GM23338 (cell line): ENCODE results near the gene SEMA4D. TPM values are rescaled to one million over a fixed set of nuclear protein-coding genes. Genes with fewer than 3 reads are reported as not detected.

Source experiments
- ATAC-seq: fragments of 200-7000 bp; cut with Tn5 transposase; 3 replicates; pipeline ENCODE4 v1.9.1; 2020
- DNase-seq: peaks from one replicate; pipeline ENCODE4 v3.0.0-alpha.2; 2015; ENCODE audit warnings: low spot score
- H2AFZ ChIP-seq: fragments of 200-600 bp; sonication (generic); 2 replicates; pipeline ENCODE4 v1.8.0; 2016; ENCODE audit warnings: antibody characterized with exemption, mild to moderate bottlenecking, moderate library complexity
- H3F3A ChIP-seq: fragments of 200-600 bp; sonication (generic); replicated peaks from 2 replicates; pipeline ENCODE4 v1.8.0; 2017; ENCODE audit warnings: antibody characterized with exemption, mixed run types, low read depth
- H3K27ac ChIP-seq: fragments of 200-600 bp; sonication (generic); 2 replicates; pipeline ENCODE4 v1.6.1; 2016; ENCODE audit warnings: low read depth
- H3K27me3 ChIP-seq: fragments of 200-600 bp; sonication (generic); 2 replicates; pipeline ENCODE4 v1.8.0; 2016; ENCODE audit warnings: mild to moderate bottlenecking, mixed run types, moderate library complexity; ENCODE audit not compliant: insufficient read depth
- H3K36me3 ChIP-seq: fragments of 200-600 bp; sonication (generic); 2 replicates; pipeline ENCODE4 v1.8.0; 2016; ENCODE audit warnings: mild to moderate bottlenecking; ENCODE audit not compliant: insufficient read depth
- H3K4me1 ChIP-seq: fragments of 200-600 bp; sonication (generic); 2 replicates; pipeline ENCODE4 v1.8.0; 2016; ENCODE audit warnings: mild to moderate bottlenecking, moderate library complexity; ENCODE audit not compliant: insufficient read depth
- H3K4me2 ChIP-seq: fragments of 200-600 bp; sonication (generic); 2 replicates; pipeline ENCODE4 v1.7.1; 2017; ENCODE audit warnings: mixed run types
- H3K4me3 ChIP-seq: fragments of 200-600 bp; sonication (generic); 2 replicates; pipeline ENCODE4 v1.6.1; 2016; ENCODE audit warnings: mixed run types
- H3K79me2 ChIP-seq: fragments of 200-600 bp; sonication (generic); replicated peaks from 2 replicates; pipeline ENCODE4 v1.8.0; 2017; ENCODE audit warnings: mild to moderate bottlenecking; ENCODE audit not compliant: insufficient read depth
- H3K9me2 ChIP-seq: fragments of 200-600 bp; sonication (generic); 2 replicates; pipeline ENCODE4 v1.8.0; 2017; ENCODE audit not compliant: insufficient read depth
- H4K20me1 ChIP-seq: fragments of 200-600 bp; sonication (generic); replicated peaks from 2 replicates; pipeline ENCODE4 v1.8.0; 2017; ENCODE audit warnings: mild to moderate bottlenecking; ENCODE audit not compliant: insufficient read depth
- H3K27ac Mint-ChIP-seq: 2 replicates; pipeline ENCODE4 v1.8.0; 2020; ENCODE audit warnings: inconsistent platforms, mild to moderate bottlenecking, moderate library complexity, mixed read lengths
- H3K27me3 Mint-ChIP-seq: 3 replicates; pipeline ENCODE4 v1.8.0; 2022; ENCODE audit warnings: low read depth, mild to moderate bottlenecking, moderate library complexity, mixed read lengths, inconsistent platforms; ENCODE audit not compliant: insufficient read depth, poor library complexity
- H3K36me3 Mint-ChIP-seq: 3 replicates; pipeline ENCODE4 v1.8.0; 2021; ENCODE audit warnings: low read depth, mild to moderate bottlenecking, inconsistent platforms, moderate library complexity, mixed read lengths
- H3K4me1 Mint-ChIP-seq: 3 replicates; pipeline ENCODE4 v1.8.0; 2020; ENCODE audit warnings: mild to moderate bottlenecking, inconsistent platforms, mixed read lengths
- H3K4me3 Mint-ChIP-seq: 3 replicates; pipeline ENCODE4 v1.8.0; 2021; ENCODE audit warnings: moderate library complexity, mild to moderate bottlenecking, inconsistent platforms, mixed read lengths
- H3K9me3 Mint-ChIP-seq: 3 replicates; pipeline ENCODE4 v1.8.0; 2020; ENCODE audit warnings: moderate library complexity, mild to moderate bottlenecking, inconsistent platforms, mixed read lengths
- CREB1 ChIP-seq: fragments of 250-450 bp; sonication (Bioruptor Pico); IDR thresholded peaks from 2 replicates; pipeline ENCODE4 v1.5.0; 2020; ENCODE audit warnings: low read depth, mild to moderate bottlenecking, moderate library complexity
- EZH2phosphoT487 ChIP-seq: fragments of 200-600 bp; sonication (generic); IDR thresholded peaks from one replicate; pipeline ENCODE4 v1.8.1; 2018; ENCODE audit warnings: antibody characterized with exemption; ENCODE audit not compliant: unreplicated experiment
- JUNB ChIP-seq: IDR thresholded peaks from one replicate; pipeline ENCODE4 v1.6.1; 2016; ENCODE audit warnings: antibody characterized with exemption; ENCODE audit not compliant: unreplicated experiment
- NANOG ChIP-seq: IDR thresholded peaks from 2 replicates; pipeline ENCODE4 v1.6.1; 2016; ENCODE audit warnings: antibody characterized with exemption, borderline replicate concordance
- POLR2AphosphoS5 ChIP-seq: IDR thresholded peaks from 2 replicates; pipeline ENCODE4 v1.6.1; 2016; ENCODE audit warnings: antibody characterized with exemption, low read depth
- STAT1 ChIP-seq: IDR thresholded peaks from one replicate; pipeline ENCODE4 v1.6.1; 2016; ENCODE audit warnings: antibody characterized with exemption; ENCODE audit not compliant: unreplicated experiment
- ZNF114 ChIP-seq: fragments of 250-450 bp; sonication (Bioruptor Pico); IDR thresholded peaks from 2 replicates; pipeline ENCODE4 v1.5.0; 2020; ENCODE audit warnings: mild to moderate bottlenecking, moderate library complexity
- polyA plus RNA-seq: library from polyadenylated mRNA; unstranded; fragments of >200 nt; fragmentation: Nextera tagmentation; extraction: Ambion mirVana; gene quantifications from 2 replicates; pipeline ENCODE4 v1.2.1, GENCODE V29; 2016
- total RNA-seq: library from RNA; depleted of rRNA; stranded (reverse); fragments of >200 nt; shearing (Covaris generic); gene quantifications from 2 replicates; pipeline ENCODE4 v1.2.3, GENCODE V29; 2014
- TF ChIP-seq, protein P1 (sequence below): IDR thresholded peaks from one replicate; pipeline ENCODE4 v1.6.1; 2018; ENCODE audit warnings: antibody characterized with exemption; ENCODE audit not compliant: unreplicated experiment
- TF ChIP-seq, protein P2 (sequence below): IDR thresholded peaks from 2 replicates; pipeline ENCODE4 v1.6.1; 2016; ENCODE audit warnings: antibody characterized with exemption
- TF ChIP-seq, protein P3 (sequence below), 2 experiments: fragments of 200-600 bp in 1 of 2; sonication (generic) in 1 of 2; conservative IDR thresholded peaks; 2 replicates each; pipeline versions ENCODE4 v1.5.1 to v1.6.1; 2016 to 2017; ENCODE audit warnings: antibody characterized with exemption in 2 of 2, low read depth in 2 of 2, mild to moderate bottlenecking in 2 of 2, moderate library complexity in 1 of 2
- TF ChIP-seq, protein P4 (sequence below): fragments of 250-450 bp; sonication (Bioruptor Pico); IDR thresholded peaks from 2 replicates; pipeline ENCODE4 v1.5.0; 2020; ENCODE audit warnings: mild to moderate bottlenecking, moderate library complexity

The SEMA4D gene
- total and polyA plus RNA-seq, 2 experiments from 2014 or later, result 19.3 to 63.0 TPM

DNA sequence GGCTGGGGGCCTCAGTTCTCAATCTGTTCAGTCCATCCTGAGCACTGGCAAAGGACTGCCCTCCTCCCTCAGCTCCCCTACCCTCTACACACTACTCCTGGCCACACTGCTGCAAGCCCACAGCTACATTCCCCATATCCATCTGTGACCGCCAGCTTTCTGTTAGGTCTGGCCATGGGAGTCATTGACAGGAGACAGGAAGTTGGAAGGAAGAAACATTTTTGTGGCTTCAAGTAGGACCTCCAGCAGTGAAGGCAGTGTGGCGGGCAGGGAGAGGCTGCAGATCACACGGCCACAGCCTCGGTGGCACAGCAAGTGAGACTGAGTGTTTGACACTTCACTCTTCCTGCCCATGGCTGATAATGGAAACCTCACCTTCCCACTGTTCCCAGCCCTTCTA lies 123.7 kb downstream of the SEMA4D start (continued):
- TF ChIP-seq, protein P1, sequence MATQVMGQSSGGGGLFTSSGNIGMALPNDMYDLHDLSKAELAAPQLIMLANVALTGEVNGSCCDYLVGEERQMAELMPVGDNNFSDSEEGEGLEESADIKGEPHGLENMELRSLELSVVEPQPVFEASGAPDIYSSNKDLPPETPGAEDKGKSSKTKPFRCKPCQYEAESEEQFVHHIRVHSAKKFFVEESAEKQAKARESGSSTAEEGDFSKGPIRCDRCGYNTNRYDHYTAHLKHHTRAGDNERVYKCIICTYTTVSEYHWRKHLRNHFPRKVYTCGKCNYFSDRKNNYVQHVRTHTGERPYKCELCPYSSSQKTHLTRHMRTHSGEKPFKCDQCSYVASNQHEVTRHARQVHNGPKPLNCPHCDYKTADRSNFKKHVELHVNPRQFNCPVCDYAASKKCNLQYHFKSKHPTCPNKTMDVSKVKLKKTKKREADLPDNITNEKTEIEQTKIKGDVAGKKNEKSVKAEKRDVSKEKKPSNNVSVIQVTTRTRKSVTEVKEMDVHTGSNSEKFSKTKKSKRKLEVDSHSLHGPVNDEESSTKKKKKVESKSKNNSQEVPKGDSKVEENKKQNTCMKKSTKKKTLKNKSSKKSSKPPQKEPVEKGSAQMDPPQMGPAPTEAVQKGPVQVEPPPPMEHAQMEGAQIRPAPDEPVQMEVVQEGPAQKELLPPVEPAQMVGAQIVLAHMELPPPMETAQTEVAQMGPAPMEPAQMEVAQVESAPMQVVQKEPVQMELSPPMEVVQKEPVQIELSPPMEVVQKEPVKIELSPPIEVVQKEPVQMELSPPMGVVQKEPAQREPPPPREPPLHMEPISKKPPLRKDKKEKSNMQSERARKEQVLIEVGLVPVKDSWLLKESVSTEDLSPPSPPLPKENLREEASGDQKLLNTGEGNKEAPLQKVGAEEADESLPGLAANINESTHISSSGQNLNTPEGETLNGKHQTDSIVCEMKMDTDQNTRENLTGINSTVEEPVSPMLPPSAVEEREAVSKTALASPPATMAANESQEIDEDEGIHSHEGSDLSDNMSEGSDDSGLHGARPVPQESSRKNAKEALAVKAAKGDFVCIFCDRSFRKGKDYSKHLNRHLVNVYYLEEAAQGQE, result no peak
- TF ChIP-seq NANOG, result no peak
- TF ChIP-seq, protein P2, sequence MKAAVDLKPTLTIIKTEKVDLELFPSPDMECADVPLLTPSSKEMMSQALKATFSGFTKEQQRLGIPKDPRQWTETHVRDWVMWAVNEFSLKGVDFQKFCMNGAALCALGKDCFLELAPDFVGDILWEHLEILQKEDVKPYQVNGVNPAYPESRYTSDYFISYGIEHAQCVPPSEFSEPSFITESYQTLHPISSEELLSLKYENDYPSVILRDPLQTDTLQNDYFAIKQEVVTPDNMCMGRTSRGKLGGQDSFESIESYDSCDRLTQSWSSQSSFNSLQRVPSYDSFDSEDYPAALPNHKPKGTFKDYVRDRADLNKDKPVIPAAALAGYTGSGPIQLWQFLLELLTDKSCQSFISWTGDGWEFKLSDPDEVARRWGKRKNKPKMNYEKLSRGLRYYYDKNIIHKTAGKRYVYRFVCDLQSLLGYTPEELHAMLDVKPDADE, result no peak

- H3K36me3 ChIP-seq, result peaks cover 8% of the 10 kb centered on the region; the same call in 1 of the 2 replicates
- H3K79me2 ChIP-seq, result no peaks in the 10 kb centered on the region
- DNase-seq, result no peak
- peak; percentile 11; the same call in 2 of the 3 replicates for ATAC-seq
- Mint-ChIP-seq H3K27ac (no peak overlapping the region), H3K36me3 (peaks cover 15% of the 10 kb centered on the region), H3K27me3 (peaks cover 2% of the 10 kb centered on the region), H3K4me3 (no peak overlapping the region), H3K9me3 (no peaks in the 10 kb centered on the region; the same call in 2 of the 3 replicates), H3K4me1 (no peaks in the 10 kb centered on the region; the same call in 2 of the 3 replicates)
- no peaks in the 10 kb centered on the region for H4K20me1 ChIP-seq
- H3K4me2 ChIP-seq, result no peak overlapping the region
- TF ChIP-seq EZH2phosphoT487 (no peak), STAT1 (no peak), POLR2AphosphoS5 (no peak), ZNF114 (CRISPR knock-in tag) (no peak), NANOG (no peak), CREB1 (CRISPR knock-in tag) (no peak), JUNB (no peak)
- TF ChIP-seq, protein P3, sequence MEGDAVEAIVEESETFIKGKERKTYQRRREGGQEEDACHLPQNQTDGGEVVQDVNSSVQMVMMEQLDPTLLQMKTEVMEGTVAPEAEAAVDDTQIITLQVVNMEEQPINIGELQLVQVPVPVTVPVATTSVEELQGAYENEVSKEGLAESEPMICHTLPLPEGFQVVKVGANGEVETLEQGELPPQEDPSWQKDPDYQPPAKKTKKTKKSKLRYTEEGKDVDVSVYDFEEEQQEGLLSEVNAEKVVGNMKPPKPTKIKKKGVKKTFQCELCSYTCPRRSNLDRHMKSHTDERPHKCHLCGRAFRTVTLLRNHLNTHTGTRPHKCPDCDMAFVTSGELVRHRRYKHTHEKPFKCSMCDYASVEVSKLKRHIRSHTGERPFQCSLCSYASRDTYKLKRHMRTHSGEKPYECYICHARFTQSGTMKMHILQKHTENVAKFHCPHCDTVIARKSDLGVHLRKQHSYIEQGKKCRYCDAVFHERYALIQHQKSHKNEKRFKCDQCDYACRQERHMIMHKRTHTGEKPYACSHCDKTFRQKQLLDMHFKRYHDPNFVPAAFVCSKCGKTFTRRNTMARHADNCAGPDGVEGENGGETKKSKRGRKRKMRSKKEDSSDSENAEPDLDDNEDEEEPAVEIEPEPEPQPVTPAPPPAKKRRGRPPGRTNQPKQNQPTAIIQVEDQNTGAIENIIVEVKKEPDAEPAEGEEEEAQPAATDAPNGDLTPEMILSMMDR (conservative IDR thresholded peaks at IDR 0.05; ENCODE audit: low read depth in 2 of 2), result no peak
- TF ChIP-seq, protein P2, result no peak
- TF ChIP-seq, protein P4, sequence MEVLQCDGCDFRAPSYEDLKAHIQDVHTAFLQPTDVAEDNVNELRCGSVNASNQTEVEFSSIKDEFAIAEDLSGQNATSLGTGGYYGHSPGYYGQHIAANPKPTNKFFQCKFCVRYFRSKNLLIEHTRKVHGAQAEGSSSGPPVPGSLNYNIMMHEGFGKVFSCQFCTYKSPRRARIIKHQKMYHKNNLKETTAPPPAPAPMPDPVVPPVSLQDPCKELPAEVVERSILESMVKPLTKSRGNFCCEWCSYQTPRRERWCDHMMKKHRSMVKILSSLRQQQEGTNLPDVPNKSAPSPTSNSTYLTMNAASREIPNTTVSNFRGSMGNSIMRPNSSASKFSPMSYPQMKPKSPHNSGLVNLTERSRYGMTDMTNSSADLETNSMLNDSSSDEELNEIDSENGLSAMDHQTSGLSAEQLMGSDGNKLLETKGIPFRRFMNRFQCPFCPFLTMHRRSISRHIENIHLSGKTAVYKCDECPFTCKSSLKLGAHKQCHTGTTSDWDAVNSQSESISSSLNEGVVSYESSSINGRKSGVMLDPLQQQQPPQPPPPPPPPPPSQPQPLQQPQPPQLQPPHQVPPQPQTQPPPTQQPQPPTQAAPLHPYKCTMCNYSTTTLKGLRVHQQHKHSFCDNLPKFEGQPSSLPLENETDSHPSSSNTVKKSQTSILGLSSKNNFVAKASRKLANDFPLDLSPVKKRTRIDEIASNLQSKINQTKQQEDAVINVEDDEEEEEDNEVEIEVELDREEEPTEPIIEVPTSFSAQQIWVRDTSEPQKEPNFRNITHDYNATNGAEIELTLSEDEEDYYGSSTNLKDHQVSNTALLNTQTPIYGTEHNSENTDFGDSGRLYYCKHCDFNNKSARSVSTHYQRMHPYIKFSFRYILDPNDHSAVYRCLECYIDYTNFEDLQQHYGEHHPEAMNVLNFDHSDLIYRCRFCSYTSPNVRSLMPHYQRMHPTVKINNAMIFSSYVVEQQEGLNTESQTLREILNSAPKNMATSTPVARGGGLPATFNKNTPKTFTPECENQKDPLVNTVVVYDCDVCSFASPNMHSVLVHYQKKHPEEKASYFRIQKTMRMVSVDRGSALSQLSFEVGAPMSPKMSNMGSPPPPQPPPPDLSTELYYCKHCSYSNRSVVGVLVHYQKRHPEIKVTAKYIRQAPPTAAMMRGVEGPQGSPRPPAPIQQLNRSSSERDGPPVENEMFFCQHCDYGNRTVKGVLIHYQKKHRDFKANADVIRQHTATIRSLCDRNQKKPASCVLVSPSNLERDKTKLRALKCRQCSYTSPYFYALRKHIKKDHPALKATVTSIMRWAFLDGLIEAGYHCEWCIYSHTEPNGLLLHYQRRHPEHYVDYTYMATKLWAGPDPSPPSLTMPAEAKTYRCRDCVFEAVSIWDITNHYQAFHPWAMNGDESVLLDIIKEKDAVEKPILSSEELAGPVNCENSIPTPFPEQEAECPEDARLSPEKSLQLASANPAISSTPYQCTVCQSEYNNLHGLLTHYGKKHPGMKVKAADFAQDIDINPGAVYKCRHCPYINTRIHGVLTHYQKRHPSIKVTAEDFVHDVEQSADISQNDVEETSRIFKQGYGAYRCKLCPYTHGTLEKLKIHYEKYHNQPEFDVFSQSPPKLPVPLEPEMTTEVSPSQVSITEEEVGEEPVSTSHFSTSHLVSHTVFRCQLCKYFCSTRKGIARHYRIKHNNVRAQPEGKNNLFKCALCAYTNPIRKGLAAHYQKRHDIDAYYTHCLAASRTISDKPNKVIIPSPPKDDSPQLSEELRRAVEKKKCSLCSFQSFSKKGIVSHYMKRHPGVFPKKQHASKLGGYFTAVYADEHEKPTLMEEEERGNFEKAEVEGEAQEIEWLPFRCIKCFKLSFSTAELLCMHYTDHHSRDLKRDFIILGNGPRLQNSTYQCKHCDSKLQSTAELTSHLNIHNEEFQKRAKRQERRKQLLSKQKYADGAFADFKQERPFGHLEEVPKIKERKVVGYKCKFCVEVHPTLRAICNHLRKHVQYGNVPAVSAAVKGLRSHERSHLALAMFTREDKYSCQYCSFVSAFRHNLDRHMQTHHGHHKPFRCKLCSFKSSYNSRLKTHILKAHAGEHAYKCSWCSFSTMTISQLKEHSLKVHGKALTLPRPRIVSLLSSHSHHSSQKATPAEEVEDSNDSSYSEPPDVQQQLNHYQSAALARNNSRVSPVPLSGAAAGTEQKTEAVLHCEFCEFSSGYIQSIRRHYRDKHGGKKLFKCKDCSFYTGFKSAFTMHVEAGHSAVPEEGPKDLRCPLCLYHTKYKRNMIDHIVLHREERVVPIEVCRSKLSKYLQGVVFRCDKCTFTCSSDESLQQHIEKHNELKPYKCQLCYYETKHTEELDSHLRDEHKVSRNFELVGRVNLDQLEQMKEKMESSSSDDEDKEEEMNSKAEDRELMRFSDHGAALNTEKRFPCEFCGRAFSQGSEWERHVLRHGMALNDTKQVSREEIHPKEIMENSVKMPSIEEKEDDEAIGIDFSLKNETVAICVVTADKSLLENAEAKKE, result no peak
- H2AFZ ChIP-seq, result no peak overlapping the region
- H3K27me3 ChIP-seq, result no peaks in the 10 kb centered on the region
- no peaks in the 10 kb centered on the region for H3F3A ChIP-seq
- H3K4me1 ChIP-seq, result peaks cover 3% of the 10 kb centered on the region; the same call in 1 of the 2 replicates
- H3K4me3 ChIP-seq, result no peak overlapping the region
- H3K9me2 ChIP-seq, result no peaks in the 10 kb centered on the region
- no peak overlapping the region for H3K27ac ChIP-seq
Measured at GRCh38 chr9:89372979-89373378, 124.9 kb downstream of the SEMA4D start.
